ENCODE measurements around the gene TPSD1. TPM values are rescaled to one million over a fixed set of nuclear protein-coding genes. Genes with fewer than 3 reads are reported as not detected.
"Not testable (repeated sequence)": the region's sequence is repeated elsewhere in the genome, so short reads cannot be mapped to it uniquely, and the experiment has no call there.

TPSD1 gene
- total RNA-seq, 1 donor from 2014 or later = 9.4 TPM

DNA sequence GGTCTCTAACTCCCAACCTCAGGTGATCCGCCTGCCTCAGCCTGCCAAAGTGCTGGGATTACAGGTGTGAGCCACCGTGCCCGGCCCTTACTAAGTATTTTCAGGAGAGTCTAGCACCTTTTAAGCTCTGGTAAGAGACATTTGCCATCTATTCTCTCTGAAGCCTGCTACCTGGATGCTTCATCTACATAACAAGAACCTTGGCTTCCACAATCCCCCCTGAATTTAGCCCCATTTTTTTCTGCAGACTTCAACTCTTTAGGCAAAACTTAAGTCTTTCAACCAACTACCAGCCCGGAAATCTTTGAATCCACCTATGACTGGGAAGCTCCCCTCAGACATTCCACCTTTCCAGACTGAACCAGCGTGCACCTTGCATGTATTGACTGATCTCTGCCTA lies 39.6 kb downstream of the TPSD1 start:
- Histone ChIP-seq H3K4me1 (no peaks in the 10 kb centered on the region), H3K4me3 (no peak overlapping the region), H3K9me3 (no peaks in the 10 kb centered on the region), H3K27ac (no peak overlapping the region), H3K36me3 (no peaks in the 10 kb centered on the region), H3K27me3 (peaks cover 50% of the 10 kb centered on the region)
- ATAC-seq (no peak), DNase-seq (no peak)
- intact Hi-C loops (cut with DNase I) = no loop called here
- TF ChIP-seq, protein P1, sequence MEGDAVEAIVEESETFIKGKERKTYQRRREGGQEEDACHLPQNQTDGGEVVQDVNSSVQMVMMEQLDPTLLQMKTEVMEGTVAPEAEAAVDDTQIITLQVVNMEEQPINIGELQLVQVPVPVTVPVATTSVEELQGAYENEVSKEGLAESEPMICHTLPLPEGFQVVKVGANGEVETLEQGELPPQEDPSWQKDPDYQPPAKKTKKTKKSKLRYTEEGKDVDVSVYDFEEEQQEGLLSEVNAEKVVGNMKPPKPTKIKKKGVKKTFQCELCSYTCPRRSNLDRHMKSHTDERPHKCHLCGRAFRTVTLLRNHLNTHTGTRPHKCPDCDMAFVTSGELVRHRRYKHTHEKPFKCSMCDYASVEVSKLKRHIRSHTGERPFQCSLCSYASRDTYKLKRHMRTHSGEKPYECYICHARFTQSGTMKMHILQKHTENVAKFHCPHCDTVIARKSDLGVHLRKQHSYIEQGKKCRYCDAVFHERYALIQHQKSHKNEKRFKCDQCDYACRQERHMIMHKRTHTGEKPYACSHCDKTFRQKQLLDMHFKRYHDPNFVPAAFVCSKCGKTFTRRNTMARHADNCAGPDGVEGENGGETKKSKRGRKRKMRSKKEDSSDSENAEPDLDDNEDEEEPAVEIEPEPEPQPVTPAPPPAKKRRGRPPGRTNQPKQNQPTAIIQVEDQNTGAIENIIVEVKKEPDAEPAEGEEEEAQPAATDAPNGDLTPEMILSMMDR (IDR thresholded peaks at IDR 0.05) = no peak

DNA sequence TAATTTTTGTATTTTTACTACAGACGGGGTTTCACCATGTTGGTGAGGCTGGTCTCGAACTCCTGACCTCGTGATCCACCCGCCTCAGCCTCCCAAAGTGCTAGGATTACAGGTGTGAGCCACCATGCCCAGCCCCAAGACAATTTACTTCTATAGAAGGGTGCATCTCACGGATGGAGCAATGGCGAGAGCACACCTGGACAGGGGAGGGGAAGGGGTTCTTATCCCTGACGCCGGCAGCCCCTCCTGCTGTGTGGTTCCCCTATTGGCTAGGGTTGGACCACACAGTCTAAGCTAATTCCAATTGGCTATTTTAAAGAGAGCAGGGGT lies 40.8 kb downstream of the TPSD1 start:
- H3K4me3 ChIP-seq; H3K36me3 ChIP-seq; H3K27ac ChIP-seq; DNase-seq; ATAC-seq; H3K9me3 ChIP-seq; H3K4me1 ChIP-seq; intact Hi-C loops (cut with DNase I): not testable (repeated sequence)
- H3K27me3 ChIP-seq = peaks cover 40% of the 10 kb centered on the region

DNA sequence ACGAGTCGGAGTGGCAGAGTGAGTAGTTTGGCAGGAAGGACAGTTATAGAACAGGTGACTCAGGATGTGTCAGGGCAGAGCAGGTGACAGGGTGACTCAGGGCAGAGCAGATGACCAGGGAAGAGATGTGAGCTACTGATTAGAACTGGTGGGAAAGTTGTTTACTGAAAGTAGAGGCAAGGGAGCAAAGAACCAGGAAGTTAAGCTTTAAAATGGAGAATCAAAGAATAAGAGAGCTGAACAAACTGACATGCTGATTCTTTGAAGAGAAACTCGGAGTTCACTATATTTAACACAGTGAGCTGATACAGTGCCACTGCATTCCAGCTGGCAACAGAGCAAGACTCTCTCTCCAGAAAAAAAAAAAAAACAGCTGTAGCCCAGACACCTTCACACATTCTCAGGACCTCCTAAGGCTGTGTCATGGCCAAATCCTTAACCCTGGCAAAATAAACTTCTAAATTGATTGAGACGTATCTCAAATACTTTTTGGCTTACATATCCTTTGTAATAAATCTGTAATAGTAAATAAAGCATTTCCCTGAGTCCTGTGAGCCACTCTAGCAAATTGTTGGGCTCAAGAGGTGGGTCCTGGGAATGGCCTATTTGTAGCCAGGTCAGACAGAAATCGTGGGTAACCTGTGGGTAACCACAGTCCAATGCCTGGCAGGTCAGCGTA lies 41.3 kb downstream of the TPSD1 start:
- H3K27me3 ChIP-seq = peaks cover 35% of the 10 kb centered on the region
- H3K27ac ChIP-seq = no peak overlapping the region
- intact Hi-C loops (cut with DNase I) = no loop called here
- ATAC-seq (no peak), DNase-seq (no peak)
- no peak overlapping the region for H3K4me3 ChIP-seq
- TF ChIP-seq, protein P1 (IDR thresholded peaks at IDR 0.05) = no peak
- H3K36me3 ChIP-seq = no peaks in the 10 kb centered on the region
- H3K4me1 ChIP-seq = no peaks in the 10 kb centered on the region
- H3K9me3 ChIP-seq = no peaks in the 10 kb centered on the region

DNA sequence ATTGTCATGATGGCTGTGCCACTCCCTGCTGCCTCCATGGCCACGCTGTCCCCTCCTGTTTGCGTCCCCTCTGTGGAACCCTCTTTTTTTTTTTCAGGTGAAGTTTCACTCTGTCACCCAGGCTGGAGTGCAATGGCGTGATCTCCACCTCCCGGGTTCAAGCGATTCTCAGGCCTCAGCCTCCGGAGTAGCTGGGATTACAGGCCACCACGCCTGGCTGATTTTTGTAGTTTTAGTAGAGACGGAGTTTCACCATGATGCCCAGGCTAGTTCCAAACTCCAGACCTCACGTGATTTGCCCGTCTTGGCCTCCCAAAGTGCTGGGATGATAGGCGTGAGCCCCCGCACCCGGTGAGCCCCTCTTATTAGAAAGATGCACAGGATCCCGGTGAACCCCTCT lies 42.5 kb downstream of the TPSD1 start:
- TF ChIP-seq, protein P1 (IDR thresholded peaks at IDR 0.05) = no peak
- intact Hi-C loops (cut with DNase I) = no loop called here

DNA sequence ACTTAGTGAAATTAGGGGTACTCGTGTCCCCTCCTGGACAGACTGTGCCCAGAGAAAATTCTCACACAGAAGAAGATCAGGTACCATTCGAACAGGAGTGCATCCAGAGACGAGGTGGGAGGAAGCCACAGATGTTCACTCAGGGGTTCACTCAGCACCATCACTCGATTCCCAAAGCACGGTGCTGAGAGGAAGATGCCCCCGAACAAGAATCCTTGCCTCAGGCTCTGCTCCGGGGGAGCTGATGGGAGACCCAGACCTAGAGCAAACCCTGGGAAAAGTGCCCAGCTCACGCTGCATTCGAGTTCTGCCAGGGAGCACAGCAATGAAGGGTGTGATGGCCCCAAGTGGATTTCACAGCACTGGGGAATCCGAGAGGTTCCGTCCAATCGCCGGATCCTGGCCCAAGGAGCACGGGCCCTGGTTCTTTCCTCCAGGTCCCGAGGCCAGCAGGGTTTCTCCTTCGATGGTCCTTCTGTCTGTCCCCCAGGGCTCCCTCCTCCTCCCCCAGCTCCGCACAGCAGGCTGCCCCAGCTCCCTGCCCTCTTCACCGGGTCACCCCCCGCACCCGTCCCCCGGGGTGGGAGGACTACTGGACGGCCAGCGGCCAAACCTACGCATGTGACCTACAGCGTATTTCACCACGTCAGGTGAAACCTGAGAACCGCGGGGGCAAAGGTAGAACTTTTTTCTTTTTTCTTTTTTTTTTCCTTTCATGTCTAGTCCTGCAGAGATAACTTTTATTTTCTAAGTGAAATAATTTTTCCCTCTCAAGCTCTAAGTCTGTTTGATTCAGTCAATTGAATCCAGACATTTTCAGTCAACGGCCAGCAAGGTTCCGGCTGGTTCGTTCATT lies 43.4 kb downstream of the TPSD1 start:
- Histone ChIP-seq H3K36me3 (no peaks in the 10 kb centered on the region), H3K9me3 (no peaks in the 10 kb centered on the region), H3K27ac (no peak overlapping the region), H3K27me3 (peaks cover 21% of the 10 kb centered on the region), H3K4me3 (no peak overlapping the region), H3K4me1 (no peaks in the 10 kb centered on the region)
- no peak for DNase-seq
- intact Hi-C loops (cut with DNase I) = no loop called here
- ATAC-seq = peak; percentile 4
- TF ChIP-seq, protein P1 (IDR thresholded peaks at IDR 0.05) = no peak

More for the DNA sequence above, 42.5 kb downstream of the TPSD1 start:
- H3K27me3 ChIP-seq = peaks cover 26% of the 10 kb centered on the region
- no peaks in the 10 kb centered on the region for H3K36me3 ChIP-seq
- no peak for DNase-seq
- H3K9me3 ChIP-seq = no peaks in the 10 kb centered on the region
- no peak overlapping the region for H3K27ac ChIP-seq
- no peak overlapping the region for H3K4me3 ChIP-seq
- no peak for ATAC-seq
- no peaks in the 10 kb centered on the region for H3K4me1 ChIP-seq

DNA sequence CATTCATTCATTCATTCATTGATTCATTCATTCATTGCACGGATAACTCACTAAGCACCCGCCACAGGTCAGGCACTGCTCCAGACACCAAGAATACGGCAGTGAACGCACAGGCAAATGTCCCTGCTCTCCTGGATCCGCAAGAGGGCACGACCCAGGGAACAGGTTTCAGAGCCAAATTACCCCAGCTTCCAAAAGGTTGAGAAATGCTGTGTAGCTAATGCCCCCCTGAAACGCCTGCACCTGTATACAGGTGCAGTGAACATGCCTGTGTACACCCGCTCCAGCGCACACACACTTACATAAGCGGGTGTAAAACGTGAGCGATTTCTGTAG lies 44.0 kb downstream of the TPSD1 start:
- ATAC-seq = no peak
- TF ChIP-seq, protein P1 (IDR thresholded peaks at IDR 0.05) = no peak
- peaks cover 21% of the 10 kb centered on the region for H3K27me3 ChIP-seq

More for the DNA sequence above, 44.0 kb downstream of the TPSD1 start:
- intact Hi-C loops (cut with DNase I) = no loop called here
- Histone ChIP-seq H3K9me3 (no peaks in the 10 kb centered on the region), H3K36me3 (no peaks in the 10 kb centered on the region), H3K4me3 (no peak overlapping the region), H3K27ac (no peak overlapping the region), H3K4me1 (no peaks in the 10 kb centered on the region)
- no peak for DNase-seq

Measured in upper lobe of right lung (tissue), 1 donor.